ENCODE results near the gene CKAP2L.
"Not testable (repeated sequence)": the region's sequence is repeated elsewhere in the genome, so short reads cannot be mapped to it uniquely, and the experiment has no call there.

Gene CKAP2L

DNA sequence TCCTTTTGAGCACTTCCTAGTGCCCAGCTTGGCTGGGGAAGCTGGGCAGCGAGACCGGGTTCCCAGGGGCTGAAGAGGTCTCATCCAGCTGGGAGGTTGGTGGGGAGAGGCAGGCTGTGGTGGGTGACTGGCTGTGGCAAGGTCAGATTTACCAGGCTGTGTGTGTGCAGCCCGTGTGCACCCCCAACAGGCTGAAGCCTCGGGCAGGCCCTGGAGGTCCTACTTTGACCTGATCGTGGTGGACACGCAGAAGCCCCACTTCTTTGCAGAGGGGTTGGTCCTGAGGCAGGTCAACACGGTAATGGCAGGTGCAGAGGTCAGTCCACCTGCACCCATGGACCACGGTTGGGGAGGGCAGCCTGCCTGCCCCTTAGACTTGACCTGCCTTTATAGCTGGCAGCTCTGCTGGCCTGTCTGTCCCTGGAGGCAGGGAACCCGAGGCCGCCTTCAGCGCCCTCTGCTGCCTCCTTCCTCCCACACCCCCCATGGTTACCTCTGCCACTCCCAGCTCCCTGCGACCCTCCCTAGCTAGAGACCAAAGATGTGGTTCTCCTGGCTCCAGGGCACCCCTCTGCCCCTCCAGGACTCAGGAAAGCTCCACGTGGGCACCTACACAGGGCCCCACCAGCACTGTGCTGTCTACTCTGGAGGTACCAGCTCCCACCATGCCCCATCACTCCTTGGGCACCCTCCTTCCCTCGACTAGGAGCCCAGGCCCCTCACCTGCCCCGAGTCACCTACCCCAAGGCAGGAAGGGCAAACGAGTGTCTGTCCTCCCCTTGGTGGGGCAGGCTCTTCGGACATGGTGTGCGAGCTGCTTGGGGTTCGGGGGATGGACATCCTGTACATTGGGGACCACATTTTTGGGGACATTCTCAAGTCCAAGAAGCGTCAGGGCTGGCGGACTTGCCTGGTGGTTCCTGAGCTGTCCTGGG is 39.6 kb downstream of the CKAP2L start:
- DNase-seq = no peak

GRCh38 chr2:112723995-112724394 is 40.4 kb downstream of the CKAP2L start:
- no peak for DNase-seq

DNA sequence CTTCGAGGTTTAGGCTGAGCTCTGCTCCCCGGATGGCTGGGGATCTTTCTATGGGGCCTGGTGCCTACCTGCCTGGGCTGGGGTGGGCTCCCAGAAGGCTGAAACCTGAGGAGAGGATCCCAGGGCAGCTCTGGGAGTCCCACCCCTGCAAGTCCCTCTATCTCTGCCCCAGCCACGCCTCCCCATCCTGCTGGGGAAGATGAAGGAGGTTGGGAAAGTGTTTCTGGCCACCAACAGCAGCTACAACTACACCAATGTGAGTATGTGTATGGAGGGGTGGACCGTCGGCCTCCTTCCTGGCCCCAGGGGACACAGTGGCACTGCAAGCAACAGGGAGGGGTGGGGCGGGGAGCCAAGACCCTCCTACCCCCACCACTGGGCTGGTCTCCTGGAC is 40.9 kb downstream of the CKAP2L start:
- DNase-seq = no peak

- DNase-seq = no peak
Measured at GRCh38 chr2:112722816-112723546, 41.4 kb downstream of the CKAP2L start.

DNA sequence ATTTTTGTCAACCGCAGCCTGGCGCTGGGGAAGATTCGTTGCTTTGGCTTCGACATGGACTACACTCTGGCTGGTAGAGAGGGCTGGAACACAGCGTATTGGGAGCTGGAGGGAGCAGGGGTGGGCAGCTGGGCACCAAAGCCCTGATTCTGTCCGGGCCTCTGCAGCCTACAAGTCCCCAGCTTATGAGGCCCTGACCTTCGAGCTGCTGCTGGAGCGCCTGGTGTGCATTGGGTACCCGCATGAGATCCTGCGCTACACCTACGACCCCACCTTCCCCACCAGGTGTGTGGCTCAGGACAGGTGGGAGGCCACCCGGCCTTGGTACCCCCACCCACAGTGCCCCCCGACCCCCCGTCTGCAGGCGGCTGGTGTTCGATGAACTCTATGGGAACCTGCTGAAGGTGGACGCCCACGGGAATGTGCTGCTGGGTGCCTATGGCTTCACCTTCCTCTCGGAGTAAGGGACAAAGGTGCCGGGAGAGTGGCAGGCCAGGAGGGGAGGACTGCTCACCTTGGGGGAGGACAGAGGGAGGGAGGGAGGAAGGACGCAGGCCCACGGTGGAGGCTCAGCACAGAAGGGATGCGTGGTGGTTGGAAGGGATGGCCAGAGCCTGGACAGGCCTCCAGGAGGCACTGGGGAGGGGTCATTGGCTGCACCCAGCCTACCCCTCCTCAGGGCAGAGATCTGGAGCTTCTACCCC is 42.4 kb downstream of the CKAP2L start:
- no peak for DNase-seq

DNA sequence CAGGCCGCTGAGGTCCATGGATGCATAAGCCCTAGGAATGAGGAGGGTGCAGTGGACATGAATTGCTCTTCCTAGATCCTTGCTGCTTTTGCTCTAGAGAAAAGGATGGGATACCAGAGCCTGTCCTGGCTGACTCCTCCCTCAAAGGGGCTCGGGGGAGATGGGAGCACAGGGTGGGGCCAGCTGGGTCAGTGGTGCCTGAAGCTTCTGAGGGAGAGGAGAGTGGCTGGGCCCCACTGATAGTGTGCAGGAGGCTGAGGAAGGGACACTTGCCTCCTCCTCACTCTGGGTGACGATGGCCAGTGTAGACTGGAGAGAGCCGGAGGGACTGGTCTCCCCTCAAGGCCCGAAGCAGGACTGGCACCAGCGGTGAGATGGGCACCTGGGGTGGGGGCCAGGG is 43.6 kb downstream of the CKAP2L start, which contains the start of gene NT5DC4:
TSS of gene NT5DC4 (plus strand) at position 236 of the 400 bp plus-strand sequence. CDS start at position 296, 60 bp downstream.
- DNase-seq = no peak

GRCh38 chr2:112718863-112719370 is 45.5 kb downstream of the CKAP2L start:
- DNase-seq = no peak

- DNase-seq = not testable (repeated sequence)
Measured at GRCh38 chr2:112716826-112717352, 47.5 kb downstream of the CKAP2L start.

- DNase-seq = not testable (repeated sequence)
Measured at GRCh38 chr2:112716094-112716493, 48.3 kb downstream of the CKAP2L start.

GRCh38 chr2:112714836-112715631 is 49.4 kb downstream of the CKAP2L start:
- no peak for DNase-seq

DNA sequence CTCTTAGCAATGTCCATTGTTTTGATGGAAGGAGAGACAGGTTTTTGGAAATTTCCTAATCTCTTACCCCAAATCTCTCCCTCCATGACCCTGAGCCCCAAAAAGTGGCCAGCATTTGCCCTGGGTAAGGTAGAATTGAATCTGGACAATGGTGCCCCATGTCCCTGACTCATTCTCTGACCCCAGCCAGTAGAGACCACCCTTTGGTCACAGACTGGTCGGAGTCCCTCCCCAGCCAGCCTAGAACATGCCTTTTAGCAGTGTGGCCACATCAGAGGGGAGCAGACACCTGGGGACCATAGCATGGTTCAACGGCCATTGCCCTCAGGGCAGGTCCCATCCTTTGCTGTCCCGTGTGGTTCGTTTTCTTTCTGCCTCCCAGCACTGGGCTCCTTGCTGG is 50.1 kb downstream of the CKAP2L start:
- no peak for DNase-seq

DNA sequence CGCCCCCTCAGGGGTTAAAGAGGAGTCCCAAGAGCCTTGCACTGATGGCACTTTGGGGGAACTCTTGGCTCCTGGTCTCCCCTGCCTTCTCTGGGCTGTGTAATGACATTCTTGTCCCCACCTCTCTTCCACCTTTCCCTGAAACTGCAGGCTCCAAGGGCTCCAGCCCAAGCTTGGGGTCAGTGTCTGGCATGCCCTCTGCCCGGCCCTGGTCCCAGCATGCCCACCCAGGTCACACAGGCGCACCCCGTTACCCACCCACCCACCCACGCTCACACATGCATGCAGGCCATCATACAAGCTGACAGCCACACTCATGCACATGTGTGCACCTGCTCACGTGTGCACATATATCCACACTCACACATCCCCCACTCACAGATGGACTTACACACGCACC is 50.5 kb downstream of the CKAP2L start:
- no peak for DNase-seq

DNA sequence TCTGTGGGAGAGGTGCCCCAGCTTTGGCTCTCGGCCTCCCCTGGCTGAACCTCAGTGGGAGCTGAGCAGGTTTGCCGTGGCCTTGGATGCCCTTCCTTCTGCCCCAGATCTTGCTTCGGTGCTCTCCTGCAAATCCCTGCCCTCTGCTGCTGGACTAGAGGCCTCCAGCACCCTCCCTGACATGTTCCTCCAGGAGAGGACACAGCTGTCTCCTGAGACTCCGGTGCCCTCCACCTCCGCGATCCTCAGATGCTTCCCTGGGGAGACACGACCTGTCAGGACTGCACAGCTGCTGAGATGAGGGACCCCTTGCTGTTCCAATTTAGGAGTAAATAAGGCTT is 50.9 kb downstream of the CKAP2L start:
- no peak for DNase-seq

DNA sequence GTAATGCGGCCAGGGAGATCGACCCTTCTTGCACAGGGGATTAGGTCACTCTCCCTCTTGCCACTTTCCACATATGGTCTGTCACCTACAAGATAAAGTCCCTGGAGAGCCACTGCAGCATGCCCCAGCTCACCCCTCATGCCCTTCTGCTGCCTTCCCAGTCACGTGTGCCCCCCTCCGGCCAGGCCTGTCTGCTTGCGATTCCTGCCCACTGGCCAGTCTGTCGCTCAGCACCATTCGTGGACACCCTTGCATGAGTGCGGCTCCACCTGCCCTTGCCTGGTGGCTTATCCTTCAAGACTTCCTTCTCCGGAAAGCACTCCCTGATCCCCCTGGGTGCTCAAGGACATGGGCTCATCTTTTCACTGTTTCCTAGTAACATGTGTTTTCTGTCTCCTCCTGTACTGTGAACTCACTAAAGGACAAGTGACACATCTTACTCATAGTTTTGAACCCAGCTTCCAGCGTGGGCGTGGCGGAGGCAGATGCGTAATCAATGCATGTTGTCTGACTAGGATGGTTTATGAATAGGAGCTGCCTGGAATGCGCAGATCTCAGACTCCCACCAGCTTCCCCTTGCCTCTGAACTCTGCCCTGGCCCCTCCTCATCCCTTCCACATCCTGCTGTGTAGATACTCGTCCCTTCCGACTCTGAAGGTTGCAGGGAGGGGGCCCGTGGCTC is 51.4 kb downstream of the CKAP2L start:
- peak; percentile 54 for DNase-seq

DNA sequence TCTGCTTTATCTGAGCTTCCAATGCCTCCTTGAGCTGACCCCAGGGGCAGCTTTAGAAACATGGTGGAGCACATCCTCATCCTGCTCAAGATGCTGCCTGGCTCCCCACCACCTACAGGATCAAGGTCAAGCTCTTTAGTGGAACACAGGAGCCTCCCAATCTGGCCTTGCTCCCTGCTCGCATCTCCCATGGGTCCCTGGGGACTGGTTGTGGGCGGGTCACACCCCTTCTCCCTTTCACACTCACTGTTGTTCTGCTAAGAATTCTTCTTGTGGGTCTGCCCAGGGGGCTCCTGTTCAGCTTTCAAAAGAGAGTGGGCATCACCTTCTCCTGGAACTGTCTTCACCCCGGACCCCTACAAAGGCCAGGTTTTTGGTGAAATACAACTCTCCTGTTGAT is 51.9 kb downstream of the CKAP2L start:
- DNase-seq = no peak

- DNase-seq = no peak
Measured at GRCh38 chr2:112710956-112711750, 53.3 kb downstream of the CKAP2L start.

DNA sequence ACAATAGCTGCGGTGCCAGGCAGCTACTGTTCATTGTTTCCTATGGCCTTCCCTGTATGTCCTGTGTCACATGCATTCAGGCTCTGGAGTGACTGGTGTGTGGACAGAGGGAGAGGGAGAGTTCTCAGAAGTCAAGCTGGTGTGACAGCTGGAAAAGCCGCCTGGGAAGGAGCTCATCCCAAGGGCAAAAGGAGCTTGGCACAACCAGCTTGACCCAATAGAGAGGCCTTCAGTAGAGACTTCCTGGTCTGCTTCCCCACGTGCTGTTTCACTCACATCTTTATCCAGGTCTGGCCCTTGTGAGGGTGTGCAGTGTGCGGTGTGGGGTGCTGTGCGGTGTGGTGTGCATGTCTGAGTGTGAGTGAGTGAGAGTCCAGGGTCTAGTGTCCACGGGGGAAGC is 54.7 kb downstream of the CKAP2L start:
- DNase-seq = no peak

DNA sequence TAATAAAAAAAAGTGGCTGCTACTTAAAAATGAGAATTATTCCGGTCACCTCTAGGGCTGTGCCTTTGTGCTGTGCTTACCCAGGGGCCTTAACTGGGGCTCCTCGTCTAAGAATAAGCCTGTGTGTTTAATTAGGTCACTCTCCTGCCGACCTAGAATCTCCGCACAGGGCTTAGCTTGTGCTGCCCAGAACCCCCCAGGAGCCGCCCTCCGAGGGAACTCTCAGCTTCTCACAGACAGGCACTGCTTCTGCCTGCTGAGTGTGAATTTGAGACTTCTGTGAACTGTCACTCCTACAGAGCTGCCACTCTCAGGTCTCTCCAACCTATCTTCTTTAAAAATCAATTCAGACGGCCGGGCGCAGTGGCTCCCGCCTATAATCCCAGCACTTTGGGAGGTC is 55.4 kb downstream of the CKAP2L start:
- DNase-seq = no peak

DNA sequence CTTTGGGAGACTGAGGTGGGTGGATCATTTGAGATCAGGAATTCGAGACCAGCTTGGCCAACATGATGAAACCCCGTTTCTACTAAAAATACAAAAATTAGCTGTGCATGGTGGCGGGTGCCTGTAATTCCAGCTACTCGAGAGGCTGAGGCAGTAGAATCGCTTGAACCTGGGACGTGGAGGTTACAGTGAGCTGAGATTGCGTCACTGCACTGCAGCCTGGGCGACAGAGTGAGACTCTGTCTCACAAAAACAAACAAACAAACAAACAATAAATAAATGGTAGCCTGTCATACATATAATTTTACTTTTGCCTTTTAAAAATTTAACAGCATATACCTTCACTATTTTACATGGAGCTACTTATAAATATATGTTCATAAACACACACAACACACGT is 57.5 kb downstream of the CKAP2L start:
- DNase-seq = not testable (repeated sequence)

- no peak for DNase-seq
Measured at GRCh38 chr2:112706170-112706664, 58.2 kb downstream of the CKAP2L start.
